ENCODE data around the gene PTBP3.

- TF ChIP-seq SP2 (CRISPR knock-in tag; IDR thresholded peaks at IDR 0.05) (no peak), CTCF (CRISPR knock-in tag; IDR thresholded peaks at IDR 0.05) (no peak), STAT6 (CRISPR knock-in tag; IDR thresholded peaks at IDR 0.05; ENCODE audit: borderline replicate concordance) (no peak), RFX1 (IDR thresholded peaks at IDR 0.05) (no peak), NFYB (CRISPR knock-in tag; IDR thresholded peaks at IDR 0.05) (no peak), TBX2 (CRISPR knock-in tag; IDR thresholded peaks at IDR 0.05; ENCODE audit: borderline replicate concordance) (no peak)
Measured at GRCh38 chr9:112325600-112325999, 7.8 kb downstream of the PTBP3 start.
